HG03064 (cell line): ENCODE measurements around the gene SEC24C.
"Not testable (repeated sequence)": the region's sequence is repeated elsewhere in the genome, so short reads cannot be mapped to it uniquely, and the experiment has no call there.

ENCODE experiments used
- ATAC-seq: cut with Tn5 transposase; IDR thresholded peaks from one replicate; pipeline ENCODE4 v1.9.1; 2021; ENCODE audit warnings: low read depth; ENCODE audit not compliant: unreplicated experiment

Gene SEC24C

GRCh38 chr10:73788864-73789658 lies 44.9 kb downstream of the SEC24C start:
- no peak for ATAC-seq

DNA sequence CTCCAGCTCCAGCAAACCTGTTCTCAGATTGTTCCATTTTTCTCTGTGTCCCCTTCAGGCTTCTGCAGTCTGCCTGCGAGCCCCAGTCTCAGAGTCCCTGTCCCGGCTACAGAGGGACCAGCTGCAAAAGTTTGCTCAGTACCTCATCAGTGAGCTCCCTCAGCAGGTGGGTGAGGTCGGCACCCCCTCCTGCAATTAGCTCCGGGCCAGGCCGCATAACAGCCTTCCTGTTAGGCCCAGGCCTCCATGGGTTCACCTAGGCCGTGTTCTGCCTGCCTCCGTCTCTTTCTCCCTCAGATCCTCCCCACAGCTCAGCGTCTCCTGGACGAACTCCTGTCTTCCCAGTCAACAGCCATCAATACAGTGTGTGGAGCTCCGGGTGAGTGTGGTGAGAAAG lies 45.5 kb downstream of the SEC24C start:
- ATAC-seq = no peak

DNA sequence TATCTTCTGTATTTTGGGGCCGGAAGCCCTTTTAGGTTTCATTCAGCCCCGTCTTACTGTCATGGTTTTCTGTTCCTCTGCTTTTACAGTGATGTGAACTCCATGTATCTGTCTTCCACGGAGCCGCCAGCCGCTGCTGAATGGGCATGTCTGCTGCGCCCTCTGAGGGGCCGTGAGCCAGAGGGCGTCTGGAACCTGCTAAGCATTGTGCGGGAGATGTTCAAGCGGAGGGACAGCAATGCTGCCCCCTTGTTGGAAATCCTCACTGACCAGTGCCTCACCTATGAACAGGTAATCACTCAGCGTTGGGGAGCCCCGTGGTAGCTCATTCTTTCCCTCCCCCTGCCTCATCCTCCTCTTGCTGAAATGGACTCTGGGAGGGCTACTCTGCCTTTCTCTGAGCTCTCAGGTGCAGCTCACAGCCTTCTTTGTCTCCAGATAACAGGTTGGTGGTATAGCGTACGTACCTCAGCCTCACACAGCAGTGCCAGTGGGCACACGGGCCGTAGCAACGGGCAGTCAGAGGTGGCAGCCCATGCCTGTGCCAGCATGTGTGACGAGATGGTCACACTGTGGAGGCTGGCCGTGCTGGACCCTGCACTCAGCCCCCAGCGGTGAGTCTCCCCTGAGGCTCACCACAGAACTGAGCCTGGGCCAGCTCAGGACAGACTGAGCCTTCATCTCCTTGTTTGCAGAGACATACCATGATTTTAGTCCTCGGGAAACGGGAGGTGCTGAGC lies 46.9 kb downstream of the SEC24C start:
- ATAC-seq = no peak

DNA sequence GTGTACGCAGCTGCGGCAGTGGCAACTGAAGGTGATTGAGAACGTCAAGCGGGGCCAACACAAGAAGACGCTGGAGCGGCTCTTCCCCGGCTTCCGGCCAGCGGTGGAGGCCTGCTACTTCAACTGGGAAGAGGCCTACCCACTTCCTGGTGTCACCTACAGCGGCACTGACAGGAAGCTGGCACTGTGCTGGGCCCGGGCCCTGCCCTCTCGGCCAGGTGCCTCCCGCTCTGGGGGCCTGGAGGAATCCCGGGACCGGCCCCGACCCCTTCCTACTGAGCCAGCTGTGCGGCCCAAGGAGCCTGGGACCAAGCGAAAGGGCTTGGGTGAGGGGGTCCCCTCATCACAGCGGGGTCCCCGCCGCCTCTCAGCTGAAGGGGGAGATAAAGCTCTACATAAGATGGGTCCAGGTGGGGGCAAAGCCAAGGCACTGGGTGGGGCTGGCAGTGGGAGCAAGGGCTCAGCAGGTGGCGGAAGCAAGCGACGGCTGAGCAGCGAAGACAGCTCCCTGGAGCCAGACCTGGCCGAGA lies 47.8 kb downstream of the SEC24C start:
- ATAC-seq = no peak

DNA sequence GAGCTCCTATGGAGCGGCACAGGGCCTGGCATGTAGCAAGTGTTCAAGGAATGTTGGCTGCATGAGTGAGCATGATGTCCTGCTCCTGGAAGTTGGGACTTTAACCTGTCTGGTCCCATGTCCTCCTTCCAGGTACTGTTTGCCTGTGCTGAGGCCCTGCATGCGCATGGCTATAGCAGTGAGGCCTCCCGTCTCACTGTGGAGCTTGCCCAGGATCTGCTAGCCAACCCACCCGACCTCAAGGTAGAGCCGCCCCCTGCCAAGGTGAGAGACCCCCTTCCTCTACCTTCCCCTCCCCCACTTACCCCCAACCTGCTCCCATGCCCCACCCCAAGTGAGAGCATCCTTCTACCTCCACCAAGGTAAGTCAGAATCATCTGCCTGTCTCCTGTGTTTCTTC lies 49.3 kb downstream of the SEC24C start:
- ATAC-seq = no peak

DNA sequence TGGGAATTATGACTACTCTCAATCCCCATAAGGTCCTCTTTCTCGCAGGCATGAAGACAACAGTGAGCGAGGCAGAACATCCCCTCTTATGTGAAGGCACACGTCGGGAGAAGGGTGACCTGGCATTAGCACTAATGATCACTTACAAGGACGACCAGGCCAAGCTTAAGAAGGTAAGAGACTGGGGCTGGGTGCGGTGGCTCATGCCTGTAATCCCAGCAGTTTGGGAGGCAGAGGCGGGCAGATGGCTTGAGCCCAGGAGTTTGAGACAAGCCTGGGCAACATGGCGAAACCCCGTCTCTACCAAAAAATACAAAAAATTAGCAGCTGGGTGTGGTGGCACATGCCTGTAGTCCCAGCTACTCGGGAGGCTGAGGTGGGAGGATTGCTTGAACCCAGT lies 51.3 kb downstream of the SEC24C start:
- ATAC-seq = not testable (repeated sequence)

GRCh38 chr10:73796035-73796434 lies 51.9 kb downstream of the SEC24C start:
- ATAC-seq = not testable (repeated sequence)

GRCh38 chr10:73796766-73797165 lies 52.6 kb downstream of the SEC24C start:
- no peak for ATAC-seq

DNA sequence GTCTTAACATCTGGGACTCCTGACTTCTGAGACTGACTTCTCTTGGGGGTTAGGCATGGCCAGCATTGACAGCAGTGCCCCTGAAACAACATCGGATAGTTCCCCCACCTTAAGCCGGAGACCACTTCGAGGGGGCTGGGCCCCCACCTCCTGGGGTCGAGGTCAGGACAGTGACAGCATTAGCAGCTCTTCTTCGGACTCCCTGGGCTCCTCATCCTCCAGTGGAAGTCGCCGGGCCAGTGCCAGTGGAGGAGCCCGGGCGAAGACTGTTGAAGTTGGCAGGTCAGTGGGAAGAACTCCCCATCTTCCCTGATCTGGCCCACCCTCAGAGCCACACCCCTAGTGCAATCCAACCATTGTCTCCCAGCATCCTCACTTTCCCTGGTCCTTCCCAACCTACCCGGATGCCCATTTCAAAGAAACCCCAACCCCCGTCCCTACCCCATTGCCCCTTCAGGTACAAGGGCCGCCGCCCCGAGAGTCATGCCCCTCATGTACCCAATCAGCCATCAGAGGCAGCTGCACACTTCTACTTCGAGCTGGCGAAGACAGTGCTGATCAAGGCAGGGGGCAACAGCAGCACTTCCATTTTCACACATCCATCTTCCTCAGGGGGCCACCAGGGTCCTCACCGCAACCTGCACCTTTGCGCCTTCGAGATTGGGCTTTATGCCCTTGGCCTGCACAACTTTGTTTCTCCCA lies 53.3 kb downstream of the SEC24C start:
- ATAC-seq = no peak

DNA sequence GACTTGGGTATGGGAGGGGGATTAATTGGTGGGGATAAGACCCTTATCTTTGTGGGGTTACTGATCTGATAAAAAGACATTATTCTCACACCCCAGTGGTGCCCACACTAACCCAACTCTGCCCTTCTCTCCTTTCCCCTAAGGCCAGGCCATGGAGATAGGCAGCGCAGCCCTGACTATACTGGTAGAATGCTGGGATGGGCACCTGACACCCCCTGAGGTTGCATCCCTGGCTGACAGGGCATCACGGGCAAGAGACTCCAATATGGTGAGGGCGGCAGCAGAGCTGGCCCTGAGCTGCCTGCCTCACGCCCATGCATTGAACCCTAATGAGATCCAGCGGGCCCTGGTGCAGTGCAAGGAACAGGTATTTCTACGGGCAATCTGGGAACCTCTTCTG lies 53.9 kb downstream of the SEC24C start:
- ATAC-seq = no peak

GRCh38 chr10:73798927-73799560 lies 54.9 kb downstream of the SEC24C start:
- ATAC-seq = no peak

GRCh38 chr10:73799899-73800559 lies 55.9 kb downstream of the SEC24C start:
- ATAC-seq = no peak

DNA sequence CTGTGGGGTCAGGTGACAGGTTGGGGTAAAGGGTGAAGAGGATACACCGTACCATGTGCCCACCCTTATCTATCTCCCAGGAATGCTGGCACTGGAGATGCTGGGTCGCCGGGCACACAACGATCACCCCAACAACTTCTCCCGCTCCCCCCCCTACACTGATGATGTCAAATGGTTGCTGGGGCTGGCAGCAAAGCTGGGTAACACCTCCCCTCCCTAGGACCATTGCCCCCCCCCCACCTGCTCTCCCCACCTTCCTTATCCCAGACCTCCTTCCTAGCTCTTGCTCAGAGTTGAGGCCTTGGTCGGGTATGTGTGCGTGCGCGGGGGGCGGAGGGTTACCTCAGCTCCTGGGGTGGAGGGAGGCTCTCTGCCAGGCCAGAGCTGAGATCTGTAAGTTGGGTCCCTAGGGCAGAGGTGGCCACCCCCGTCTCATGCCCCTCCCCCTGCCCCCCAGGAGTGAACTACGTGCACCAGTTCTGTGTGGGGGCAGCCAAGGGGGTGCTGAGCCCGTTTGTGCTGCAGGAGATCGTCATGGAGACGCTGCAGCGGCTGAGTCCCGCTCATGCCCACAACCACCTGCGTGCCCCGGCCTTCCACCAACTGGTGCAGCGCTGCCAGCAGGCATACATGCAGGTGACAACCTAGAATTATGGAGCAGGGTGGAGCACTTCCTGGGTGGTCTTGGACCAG lies 56.5 kb downstream of the SEC24C start:
- no peak for ATAC-seq

- ATAC-seq = no peak
These were observed 57.0 kb downstream of the SEC24C start for GRCh38 chr10:73801253-73801590.

DNA sequence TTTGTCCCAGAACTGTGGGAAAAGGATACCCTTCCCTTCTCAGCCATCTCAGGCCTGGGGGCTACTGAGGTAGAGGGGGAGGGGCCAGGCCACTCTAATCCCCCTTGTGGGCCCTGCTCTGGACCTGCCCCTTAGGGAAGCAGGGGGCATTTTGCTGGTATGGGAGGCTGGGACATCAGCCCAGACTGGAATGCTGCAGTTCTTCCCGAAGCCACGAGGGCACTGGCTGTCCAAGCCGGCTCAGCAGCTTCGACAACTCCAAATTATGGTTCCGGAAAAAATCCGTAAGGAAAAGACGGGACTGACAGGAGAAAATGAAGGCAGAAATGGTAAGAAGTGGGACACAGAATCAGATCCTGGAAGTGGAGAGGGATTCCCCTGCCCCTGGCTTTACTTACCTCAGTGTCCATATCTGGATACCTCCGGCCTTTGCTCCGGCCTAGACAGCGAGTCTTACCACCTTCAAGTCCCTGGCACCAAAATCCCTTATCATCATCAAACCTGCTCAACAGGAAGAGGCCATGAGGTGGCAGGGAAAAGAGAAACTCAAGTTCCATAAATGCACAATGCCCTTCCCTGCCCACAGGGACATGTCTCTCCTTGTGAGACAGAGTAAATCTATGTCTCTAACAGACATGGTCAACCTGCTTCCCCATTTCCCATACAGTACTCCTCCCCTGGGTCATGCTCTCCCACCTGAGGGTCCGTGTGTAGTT lies 58.3 kb downstream of the SEC24C start:
- ATAC-seq = no peak

- ATAC-seq = no peak
These were observed 59.6 kb downstream of the SEC24C start for GRCh38 chr10:73803680-73804286.

DNA sequence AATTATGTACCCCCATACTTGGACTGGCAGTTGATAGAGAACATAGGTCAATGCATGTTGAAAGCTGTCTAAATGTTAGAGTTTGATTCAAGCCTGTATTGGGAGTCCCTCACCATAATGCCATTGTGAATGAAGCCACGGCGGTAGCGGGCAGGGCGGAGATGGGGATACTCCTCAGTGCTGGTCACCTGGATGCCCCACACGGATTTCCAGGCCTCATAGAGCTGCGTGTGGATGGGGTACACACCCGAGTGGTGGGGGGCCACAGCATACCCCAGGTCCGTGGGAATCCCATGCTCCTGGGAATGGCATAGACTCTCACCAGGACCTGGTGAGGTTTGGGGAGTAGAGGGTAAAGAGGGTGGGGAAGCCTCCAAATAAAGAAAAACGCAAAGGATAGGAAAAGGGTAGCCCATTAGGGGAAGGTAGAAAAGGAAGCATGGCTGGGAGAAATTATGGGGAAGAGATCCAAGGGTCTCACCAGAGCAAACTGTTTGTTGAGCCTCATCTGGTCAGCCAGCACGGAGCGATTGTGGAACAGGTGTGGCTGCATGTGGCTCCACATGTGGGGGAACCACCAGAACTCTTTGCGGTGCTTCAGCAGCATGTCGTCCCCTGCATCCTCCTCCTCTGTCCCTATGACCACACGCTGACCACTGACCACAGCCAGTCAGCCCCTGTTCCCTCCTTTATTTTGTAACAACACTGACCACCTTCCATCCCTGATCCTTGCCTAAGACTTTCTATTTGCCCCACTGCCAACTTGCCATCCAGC lies 62.2 kb downstream of the SEC24C start:
- no peak for ATAC-seq

DNA sequence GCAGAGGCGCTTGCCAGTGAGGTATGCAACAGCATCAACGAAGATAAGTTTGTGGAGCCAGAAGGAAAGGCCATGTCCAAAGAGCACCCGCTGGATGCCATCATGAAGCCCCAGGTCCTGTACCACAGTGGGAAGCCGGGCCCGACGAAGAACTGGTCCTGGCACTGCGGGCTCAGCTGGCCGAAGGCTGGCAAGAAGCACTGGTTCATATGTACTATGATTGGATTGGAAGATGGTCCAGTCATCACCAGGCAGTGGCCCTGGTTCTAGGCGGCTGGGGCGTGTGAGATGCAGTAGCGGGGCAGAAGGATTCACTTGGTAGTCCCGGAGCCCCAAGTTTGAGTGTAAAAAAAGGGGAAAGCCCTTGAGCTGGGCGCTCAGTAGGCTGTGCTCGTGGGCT lies 63.3 kb downstream of the SEC24C start:
- no peak for ATAC-seq
